Lung (tissue), 12 donors: ENCODE results near the gene VWF. TPM values are rescaled to one million over a fixed set of nuclear protein-coding genes. Genes with fewer than 3 reads are reported as not detected.

Source experiments
- ATAC-seq: fragments of 200-7000 bp; cut with Tn5 transposase; one replicate; pipeline ENCODE4 v1.9.1; 2020; ENCODE audit warnings: moderate number of reproducible peaks; ENCODE audit not compliant: insufficient read depth, low FRiP score
- DNase-seq, 3 donors: peaks; one replicate each; pipeline ENCODE4 v3.0.0-alpha.2; 2013 to 2017
- H3K27ac ChIP-seq, 2 donors: one replicate each; pipeline ENCODE4 v1.5.1; 2013; ENCODE audit warnings: mild to moderate bottlenecking in 2 of 2, moderate library complexity in 2 of 2, control low read depth in 1 of 2, inconsistent platforms in 1 of 2, low read depth in 1 of 2, low read length in 1 of 2
- H3K27me3 ChIP-seq, 3 donors: one replicate each; pipeline ENCODE4 v1.5.1; 2013; ENCODE audit warnings: low read length in 2 of 3; ENCODE audit not compliant: control insufficient read depth in 3 of 3, insufficient read depth in 3 of 3
- H3K36me3 ChIP-seq, 4 donors: one replicate each; pipeline ENCODE4 v1.5.1; 2013; ENCODE audit warnings: low read length in 4 of 4, mild to moderate bottlenecking in 1 of 4, moderate library complexity in 1 of 4; ENCODE audit not compliant: control insufficient read depth in 4 of 4, insufficient read depth in 4 of 4
- H3K4me1 ChIP-seq, 5 donors: one replicate each; pipeline ENCODE4 v1.5.1; 2013; ENCODE audit warnings: low read length in 5 of 5, mild to moderate bottlenecking in 2 of 5, moderate library complexity in 1 of 5; ENCODE audit not compliant: control insufficient read depth in 5 of 5, insufficient read depth in 5 of 5
- H3K4me3 ChIP-seq: one replicate; pipeline ENCODE4 v1.5.1; 2013; ENCODE audit warnings: mild to moderate bottlenecking, control low read depth, moderate library complexity
- H3K9ac ChIP-seq, 2 donors: one replicate each; pipeline ENCODE4 v1.5.1; 2013; ENCODE audit warnings: low read length in 2 of 2, control low read depth in 1 of 2; ENCODE audit not compliant: insufficient read depth in 1 of 2
- H3K9me3 ChIP-seq, 4 donors: one replicate each; pipeline ENCODE4 v1.5.1; 2013; ENCODE audit warnings: low read length in 3 of 4, mild to moderate bottlenecking in 1 of 4, moderate library complexity in 1 of 4; ENCODE audit not compliant: control insufficient read depth in 4 of 4, insufficient read depth in 3 of 4
- CTCF ChIP-seq: IDR thresholded peaks from 2 replicates; pipeline ENCODE4 v1.5.1; 2012; ENCODE audit warnings: mild to moderate bottlenecking; ENCODE audit errors: control extremely low read depth, extremely low read depth
- WGBS, 2 donors: extraction: QIAGEN DNeasy Blood & Tissue Kit; methylation state at CpG; one replicate each; pipeline ENCODE4 v1.1.7; 2013; 5-methylcytosine and 5-hydroxymethylcytosine counted together
- polyA plus RNA-seq, 2 donors: library from polyadenylated mRNA; stranded (reverse); fragments of 200-250 nt; gene quantifications; one replicate each; pipeline ENCODE4 v1.2.1, GENCODE V29; 2013
- total RNA-seq, 2 donors: library from RNA; depleted of rRNA in 1 of 2; stranded (reverse); fragments of >200 nt in 1 of 2; gene quantifications; one replicate each; pipeline ENCODE4 v1.2.1, GENCODE V29; 2014 to 2021
- donor health status: control.
- donor health status: control.
- donor health status: Bipolar disorder and iron deficiency.
- donor health status: healthy.
- donor health status: DM: yes; HTN: yes; CAD: no.

Gene VWF
- total and polyA plus RNA-seq, 4 donors, result 65.6 to 285 (median 249) TPM

- H3K4me1 ChIP-seq, result no peaks in the 10 kb centered on the region
- ATAC-seq, result no peak
- no peaks in the 10 kb centered on the region for H3K27me3 ChIP-seq
- H3K36me3 ChIP-seq, result peaks cover 0 to 8% (median 0%) of the 10 kb centered on the region in 4 donors
- no peaks in the 10 kb centered on the region for H3K9me3 ChIP-seq
- no peak overlapping the region for H3K4me3 ChIP-seq
- WGBS, 2 donors, result 82 to 86% methylated on average over 9 of the region's 9 CpGs
- DNase-seq, result no peak
- TF ChIP-seq CTCF, result no peak
- H3K27ac ChIP-seq, result no peak overlapping the region
- no peak overlapping the region for H3K9ac ChIP-seq
Measured at GRCh38 chr12:6037459-6037858, 87.0 kb downstream of the VWF start.

GRCh38 chr12:6036509-6036908 lies 88.0 kb downstream of the VWF start:
- Histone ChIP-seq H3K27me3 (no peaks in the 10 kb centered on the region), H3K36me3 (peaks cover 0 to 9% (median 0%) of the 10 kb centered on the region in 4 donors), H3K9me3 (no peaks in the 10 kb centered on the region), H3K4me3 (no peak overlapping the region), H3K27ac (no peak overlapping the region), H3K4me1 (no peaks in the 10 kb centered on the region), H3K9ac (no peak overlapping the region)
- DNase-seq (no peak), ATAC-seq (no peak)
- TF ChIP-seq CTCF, result no peak
- WGBS, 2 donors, result 79 to 95% methylated on average over 3 of the region's 3 CpGs

GRCh38 chr12:6034596-6034995 lies 89.9 kb downstream of the VWF start:
- Histone ChIP-seq H3K9ac (no peak overlapping the region), H3K27me3 (no peaks in the 10 kb centered on the region), H3K4me1 (no peaks in the 10 kb centered on the region), H3K27ac (no peak overlapping the region), H3K9me3 (no peaks in the 10 kb centered on the region), H3K36me3 (peaks cover 0 to 12% (median 0%) of the 10 kb centered on the region in 4 donors), H3K4me3 (no peak overlapping the region)
- DNase-seq (no peak), ATAC-seq (no peak)
- no peak for TF ChIP-seq CTCF
- WGBS, 2 donors, result 89 to 96% methylated on average over 9 of the region's 9 CpGs

- peaks cover 0 to 12% (median 0%) of the 10 kb centered on the region in 4 donors for H3K36me3 ChIP-seq
- no peak overlapping the region for H3K4me3 ChIP-seq
- TF ChIP-seq CTCF, result no peak
- H3K27me3 ChIP-seq, result no peaks in the 10 kb centered on the region
- no peak overlapping the region for H3K27ac ChIP-seq
- no peaks in the 10 kb centered on the region for H3K9me3 ChIP-seq
- H3K4me1 ChIP-seq, result no peaks in the 10 kb centered on the region
- WGBS, 2 donors, result 71 to 85% methylated on average over 8 of the region's 8 CpGs
- ATAC-seq (no peak), DNase-seq (no peak)
- no peak overlapping the region for H3K9ac ChIP-seq
Measured at GRCh38 chr12:6033546-6033945, 90.9 kb downstream of the VWF start.
